ENCODE measurements around the gene C22orf42.

GRCh38 chr22:32100711-32101110, 58.4 kb downstream of the C22orf42 start:
- TF ChIP-seq CTCF (IDR thresholded peaks at IDR 0.05) (no peak), POLR2A (IDR thresholded peaks at IDR 0.05) (no peak)
